ENCODE results near the gene RIT1. TPM values are rescaled to one million over a fixed set of nuclear protein-coding genes. Genes with fewer than 3 reads are reported as not detected.

Gene RIT1
- total RNA-seq, 1 donor from 2014 or later: 35.9 TPM

- TF ChIP-seq CTCF (IDR thresholded peaks at IDR 0.05; ENCODE audit: partially characterized antibody, unreplicated experiment): no peak
- Mint-ChIP-seq H3K4me1 (ENCODE audit: low read depth, unreplicated experiment) (peaks cover 1% of the 10 kb centered on the region), H3K9me3 (ENCODE audit: unreplicated experiment) (peaks cover 2% of the 10 kb centered on the region), H3K27me3 (ENCODE audit: unreplicated experiment) (peaks cover 4% of the 10 kb centered on the region), H3K27ac (ENCODE audit: unreplicated experiment) (no peak within 1 kb of the TSS), H3K36me3 (ENCODE audit: unreplicated experiment) (no peaks in the 10 kb centered on the region), H3K4me3 (ENCODE audit: unreplicated experiment) (no peak within 1 kb of the TSS)
- DNase-seq: no peak
These were observed 30.1 kb upstream of the RIT1 start, which contains the start of gene RXFP4 for GRCh38 chr1:155940993-155941844. Gene RXFP4, plus strand, starts transcription at chr1:155941638. Its CDS starts 72 bp downstream, at chr1:155941710.

- H3K4me3 Mint-ChIP-seq (ENCODE audit: unreplicated experiment): no peak overlapping the region
- H3K4me1 Mint-ChIP-seq (ENCODE audit: low read depth, unreplicated experiment): peaks cover 1% of the 10 kb centered on the region
These were observed 29.4 kb upstream of the RIT1 start for GRCh38 chr1:155940482-155940992.

GRCh38 chr1:155938220-155938627, 27.1 kb upstream of the RIT1 start:
- no peaks in the 10 kb centered on the region for H3K36me3 Mint-ChIP-seq (ENCODE audit: unreplicated experiment)
- no peak for DNase-seq
- no peaks in the 10 kb centered on the region for H3K9me3 Mint-ChIP-seq (ENCODE audit: unreplicated experiment)
- peaks cover 1% of the 10 kb centered on the region for H3K4me1 Mint-ChIP-seq (ENCODE audit: low read depth, unreplicated experiment)
- peak overlapping the region; percentile 18 for H3K4me3 Mint-ChIP-seq (ENCODE audit: unreplicated experiment)
- no peak for TF ChIP-seq CTCF (IDR thresholded peaks at IDR 0.05; ENCODE audit: partially characterized antibody, unreplicated experiment)
- H3K27ac Mint-ChIP-seq (ENCODE audit: unreplicated experiment): no peak overlapping the region
- peaks cover 4% of the 10 kb centered on the region for H3K27me3 Mint-ChIP-seq (ENCODE audit: unreplicated experiment)

More at GRCh38 chr1:155940482-155940992, 29.4 kb upstream of the RIT1 start:
- no peak for DNase-seq
- TF ChIP-seq CTCF (IDR thresholded peaks at IDR 0.05; ENCODE audit: partially characterized antibody, unreplicated experiment): no peak
- no peaks in the 10 kb centered on the region for H3K36me3 Mint-ChIP-seq (ENCODE audit: unreplicated experiment)
- peaks cover 2% of the 10 kb centered on the region for H3K9me3 Mint-ChIP-seq (ENCODE audit: unreplicated experiment)
- H3K27me3 Mint-ChIP-seq (ENCODE audit: unreplicated experiment): peaks cover 4% of the 10 kb centered on the region
- H3K27ac Mint-ChIP-seq (ENCODE audit: unreplicated experiment): no peak overlapping the region

GRCh38 chr1:155934936-155935590, 23.9 kb upstream of the RIT1 start:
- peaks cover 1% of the 10 kb centered on the region for H3K9me3 Mint-ChIP-seq (ENCODE audit: unreplicated experiment)
- no peak for DNase-seq

More at GRCh38 chr1:155934936-155935590, 23.9 kb upstream of the RIT1 start:
- Mint-ChIP-seq H3K27me3 (ENCODE audit: unreplicated experiment) (no peaks in the 10 kb centered on the region), H3K4me3 (ENCODE audit: unreplicated experiment) (peak overlapping the region; percentile 80), H3K36me3 (ENCODE audit: unreplicated experiment) (no peaks in the 10 kb centered on the region), H3K4me1 (ENCODE audit: low read depth, unreplicated experiment) (no peaks in the 10 kb centered on the region), H3K27ac (ENCODE audit: unreplicated experiment) (no peak overlapping the region)
- no peak for TF ChIP-seq CTCF (IDR thresholded peaks at IDR 0.05; ENCODE audit: partially characterized antibody, unreplicated experiment)

Data from glutamatergic neuron (in vitro differentiated cells).